GM19468 (cell line): ENCODE data around the gene PRRG4.
"Not testable (repeated sequence)": the region's sequence is repeated elsewhere in the genome, so short reads cannot be mapped to it uniquely, and the experiment has no call there.

Experiments
- ATAC-seq: cut with Tn5 transposase; IDR thresholded peaks from one replicate; pipeline ENCODE4 v1.9.1; 2021; ENCODE audit warnings: mild to moderate bottlenecking, moderate library complexity, moderate number of reproducible peaks; ENCODE audit not compliant: unreplicated experiment; ENCODE audit errors: extremely low read depth

Gene PRRG4

DNA sequence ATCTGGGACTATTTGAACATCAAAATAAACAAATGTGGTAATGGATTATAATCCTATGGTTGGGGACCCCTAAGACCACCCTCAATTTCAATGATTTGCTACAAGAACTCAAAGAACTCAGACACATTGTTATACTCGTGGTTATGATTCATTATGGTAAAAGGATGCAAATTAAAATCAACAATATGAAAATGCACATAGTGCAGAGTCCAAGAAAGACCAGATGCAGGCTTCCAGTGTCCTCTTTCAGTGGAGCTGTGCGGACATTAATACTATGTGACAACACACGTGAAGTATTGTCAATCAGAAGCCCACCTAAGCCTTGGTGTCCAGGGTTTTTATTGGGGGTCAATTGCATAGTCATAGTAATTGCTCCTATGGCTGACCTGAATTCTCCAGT is 53.7 kb downstream of the PRRG4 start:
- ATAC-seq = no peak

DNA sequence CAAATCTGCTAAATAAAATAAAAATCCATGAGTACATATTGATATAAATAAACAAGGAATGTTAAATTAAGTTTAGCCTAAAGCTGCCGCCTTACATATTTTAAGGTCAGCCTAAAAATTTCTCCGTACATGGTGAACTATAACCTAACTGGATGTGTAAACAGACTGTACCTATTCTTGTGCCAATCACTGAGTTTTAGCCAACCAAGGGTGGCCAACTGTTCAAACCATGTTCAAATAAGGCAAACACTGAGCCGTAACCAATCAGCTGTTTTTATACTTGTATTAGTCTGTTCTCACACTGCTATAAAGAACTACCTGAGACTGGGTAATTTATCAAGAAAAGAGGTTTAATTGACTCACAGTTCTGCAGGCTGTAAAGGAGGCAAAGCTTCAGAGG is 54.3 kb downstream of the PRRG4 start:
- no peak for ATAC-seq

DNA sequence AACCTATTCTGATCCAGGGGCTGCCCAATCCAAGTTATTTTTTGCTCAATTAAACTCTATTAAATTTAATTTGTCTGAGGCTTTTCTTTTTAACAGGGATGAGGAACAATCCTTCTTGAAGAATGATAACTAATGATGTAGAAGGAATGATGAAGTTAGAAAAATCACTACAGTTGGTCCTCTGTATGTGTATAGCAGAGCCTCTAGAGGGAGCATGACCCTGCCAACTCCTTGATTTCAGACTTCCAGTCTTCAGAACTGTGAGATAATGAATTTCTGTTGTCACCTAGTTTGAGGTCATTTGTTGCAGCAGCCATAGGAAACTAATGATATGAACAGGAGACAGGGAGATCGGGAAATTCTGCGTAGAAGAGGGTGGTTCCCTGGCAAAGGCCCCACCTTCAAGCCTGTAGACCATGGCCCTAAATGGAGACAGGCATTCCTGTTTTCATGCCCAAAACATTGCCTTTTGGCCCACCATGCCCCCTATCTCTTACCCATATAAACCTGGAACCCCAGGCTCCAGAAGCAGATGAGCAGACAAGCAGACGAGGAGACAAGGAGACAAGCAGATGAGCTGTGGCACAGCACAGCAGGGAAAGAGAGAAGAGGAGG is 55.1 kb downstream of the PRRG4 start:
- ATAC-seq = no peak

DNA sequence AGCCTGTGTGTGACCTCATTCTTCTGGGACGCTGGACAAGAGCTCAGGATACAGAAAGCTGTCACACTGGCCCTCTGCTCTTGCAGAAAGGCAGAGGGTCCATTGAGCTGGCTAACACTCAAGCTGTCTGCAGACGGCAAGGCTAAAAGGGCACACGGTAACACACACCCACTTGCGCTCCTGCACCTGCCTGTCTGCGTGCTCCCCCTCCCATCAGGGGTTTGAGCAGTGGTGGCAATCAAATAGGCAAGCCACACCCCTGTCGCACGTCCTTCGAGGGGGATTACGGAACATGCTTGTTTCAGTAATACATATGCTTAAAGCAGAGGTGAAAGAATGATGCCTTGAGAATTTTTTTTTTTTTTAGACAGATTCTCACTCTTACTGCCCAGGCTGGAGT is 55.8 kb downstream of the PRRG4 start:
- no peak for ATAC-seq

DNA sequence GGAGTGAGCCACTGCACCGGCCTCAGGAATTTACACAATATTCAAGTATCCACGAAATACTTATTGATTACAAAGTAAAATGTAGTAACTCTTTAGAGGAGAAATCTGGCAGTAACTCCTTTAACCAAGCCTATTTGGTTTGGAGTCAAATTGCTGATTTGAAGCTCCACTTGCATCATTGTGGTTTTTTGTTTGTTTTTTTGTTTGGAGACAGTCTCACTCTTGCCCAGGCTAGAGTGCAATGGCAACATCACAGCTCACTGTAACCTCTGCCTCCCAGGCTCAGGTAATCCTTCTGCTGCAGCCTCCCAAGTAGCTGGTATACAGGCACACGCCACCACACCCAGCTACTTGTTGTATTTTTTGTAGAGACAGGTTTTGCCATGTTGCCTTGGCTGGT is 56.5 kb downstream of the PRRG4 start:
- ATAC-seq = no peak

DNA sequence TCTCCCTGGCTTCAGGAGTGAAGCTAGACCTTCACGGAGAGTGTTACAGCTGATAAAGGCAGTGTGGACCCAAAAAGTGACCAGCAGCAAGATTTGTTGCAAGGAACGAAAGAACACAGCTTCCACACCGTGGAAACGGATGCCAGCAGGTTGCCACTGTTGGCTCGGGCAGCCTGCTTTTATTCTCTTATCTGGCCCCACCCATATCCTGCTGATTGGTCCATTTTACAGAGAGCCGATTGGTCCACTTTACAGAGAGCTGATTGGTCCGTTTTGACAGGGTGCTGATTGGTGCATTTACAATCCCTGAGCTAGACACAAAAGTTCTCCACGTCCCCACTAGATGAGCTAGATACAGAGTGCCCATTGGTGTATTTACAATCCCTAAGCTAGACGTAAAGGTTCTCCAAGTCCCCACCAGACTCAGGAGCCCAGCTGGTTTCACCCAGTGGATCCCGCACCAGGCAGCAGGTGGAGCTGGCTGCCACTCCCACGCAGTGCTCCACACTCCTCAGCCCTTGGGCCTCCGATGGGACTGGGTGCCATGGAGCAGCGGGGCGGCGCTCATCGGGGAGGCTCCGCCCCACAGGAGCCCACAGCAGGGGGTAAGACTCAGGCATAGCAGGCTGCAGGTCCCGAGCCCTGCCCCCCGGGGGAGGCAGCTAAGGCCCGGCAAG is 58.1 kb downstream of the PRRG4 start:
- ATAC-seq = not testable (repeated sequence)

DNA sequence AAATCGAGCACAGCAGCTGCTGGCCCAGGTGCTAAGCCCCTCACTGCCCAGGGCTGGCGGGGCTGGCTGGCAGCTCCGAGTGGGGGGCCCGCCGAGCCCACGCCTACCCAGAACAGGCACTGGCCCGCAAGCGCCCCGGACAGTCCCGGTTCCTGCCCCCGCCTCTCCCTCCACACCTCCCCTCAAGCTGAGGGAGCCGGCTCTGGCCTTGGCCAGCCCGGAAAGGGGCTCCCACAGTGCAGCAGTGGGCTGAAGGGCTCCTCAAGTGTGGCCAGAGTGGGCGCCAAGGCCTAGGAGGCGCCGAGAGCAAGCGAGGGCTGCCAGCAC is 58.6 kb downstream of the PRRG4 start:
- not testable (repeated sequence) for ATAC-seq

DNA sequence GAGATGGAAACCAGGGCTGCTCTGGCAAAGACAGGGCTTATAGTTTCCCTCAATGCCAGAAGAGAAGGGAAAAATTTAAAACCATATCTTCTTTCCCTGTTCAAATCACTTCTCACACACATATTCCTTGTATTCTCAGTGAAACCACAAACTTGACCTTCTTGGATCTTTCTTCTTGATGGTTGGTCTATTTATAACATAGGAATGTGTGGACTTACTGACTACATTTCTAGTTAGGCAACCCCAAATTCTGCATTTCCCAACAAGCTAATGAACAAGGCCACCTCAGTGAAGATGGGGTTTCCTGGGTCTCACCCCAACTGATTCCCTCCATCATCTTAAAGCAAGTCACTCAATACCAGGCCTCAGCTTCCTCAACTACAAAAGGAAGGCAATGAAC is 59.1 kb downstream of the PRRG4 start:
- no peak for ATAC-seq

DNA sequence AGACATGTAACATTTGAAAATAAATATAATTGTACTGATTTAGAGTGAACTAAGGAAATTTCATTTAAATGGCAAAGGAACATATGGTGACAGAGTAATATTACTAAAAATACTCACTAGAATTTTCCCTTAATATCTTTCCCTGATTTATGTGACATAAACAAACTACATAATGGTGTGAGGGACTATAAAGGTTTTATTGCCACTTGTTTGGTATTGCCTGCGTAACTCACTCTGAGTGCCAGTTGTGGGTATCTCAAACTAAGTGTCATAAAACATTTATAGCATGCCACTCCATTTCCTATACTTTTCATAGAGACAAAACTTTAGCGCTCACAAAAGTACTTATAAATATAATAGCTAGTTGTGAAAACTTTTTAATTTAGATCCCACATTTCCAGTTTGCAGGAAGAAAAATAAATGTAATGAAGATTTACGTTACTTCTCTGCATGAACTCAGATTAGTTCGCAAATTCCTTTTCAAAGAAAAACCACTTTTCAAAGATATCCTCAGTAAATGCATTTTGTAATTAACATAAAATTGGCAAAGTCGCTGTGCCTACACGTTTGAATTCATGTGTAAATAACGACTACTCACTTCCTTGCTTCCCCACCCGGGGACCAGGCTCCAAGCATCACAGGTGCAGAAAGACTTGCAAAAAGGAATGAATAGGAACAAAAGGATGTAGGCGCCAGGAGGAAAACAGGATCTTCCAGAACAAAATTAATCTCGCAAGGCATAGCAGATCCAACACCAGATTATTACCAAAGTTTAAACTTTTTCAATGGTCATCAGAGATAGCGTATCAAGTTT is 61.3 kb downstream of the PRRG4 start:
- no peak for ATAC-seq

DNA sequence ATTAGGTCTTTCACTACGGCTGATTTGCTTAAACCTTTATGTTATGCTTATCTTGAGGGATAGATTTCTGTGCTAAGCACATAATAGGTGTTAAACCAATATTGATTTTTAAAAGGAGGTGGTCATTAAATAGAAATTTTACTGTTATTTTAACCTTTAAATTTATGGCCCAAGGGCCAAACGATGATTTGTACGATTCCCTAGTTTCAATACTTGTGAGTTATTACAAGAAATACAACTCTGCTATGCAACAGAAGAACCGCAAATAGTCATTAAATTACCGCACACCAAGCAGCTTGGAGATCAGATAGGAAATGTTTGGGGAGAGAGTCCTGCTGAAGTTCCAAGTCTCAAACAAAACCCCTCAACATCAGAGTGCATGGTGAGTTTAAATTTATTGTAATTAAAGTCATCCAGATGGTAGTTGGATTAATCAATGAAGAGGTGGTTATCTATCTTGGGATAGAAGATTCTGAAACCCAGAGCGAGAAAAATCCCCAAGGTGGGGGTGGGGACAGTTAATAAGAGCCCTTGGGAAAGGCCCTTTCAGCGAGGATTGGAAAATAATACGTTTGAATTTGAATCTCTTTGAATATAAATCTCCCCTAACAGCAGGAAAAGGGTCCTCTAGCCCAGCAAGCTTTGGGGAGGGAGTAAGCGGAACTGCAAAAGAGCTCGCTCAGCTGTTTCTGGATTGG is 62.1 kb downstream of the PRRG4 start:
- no peak for ATAC-seq

DNA sequence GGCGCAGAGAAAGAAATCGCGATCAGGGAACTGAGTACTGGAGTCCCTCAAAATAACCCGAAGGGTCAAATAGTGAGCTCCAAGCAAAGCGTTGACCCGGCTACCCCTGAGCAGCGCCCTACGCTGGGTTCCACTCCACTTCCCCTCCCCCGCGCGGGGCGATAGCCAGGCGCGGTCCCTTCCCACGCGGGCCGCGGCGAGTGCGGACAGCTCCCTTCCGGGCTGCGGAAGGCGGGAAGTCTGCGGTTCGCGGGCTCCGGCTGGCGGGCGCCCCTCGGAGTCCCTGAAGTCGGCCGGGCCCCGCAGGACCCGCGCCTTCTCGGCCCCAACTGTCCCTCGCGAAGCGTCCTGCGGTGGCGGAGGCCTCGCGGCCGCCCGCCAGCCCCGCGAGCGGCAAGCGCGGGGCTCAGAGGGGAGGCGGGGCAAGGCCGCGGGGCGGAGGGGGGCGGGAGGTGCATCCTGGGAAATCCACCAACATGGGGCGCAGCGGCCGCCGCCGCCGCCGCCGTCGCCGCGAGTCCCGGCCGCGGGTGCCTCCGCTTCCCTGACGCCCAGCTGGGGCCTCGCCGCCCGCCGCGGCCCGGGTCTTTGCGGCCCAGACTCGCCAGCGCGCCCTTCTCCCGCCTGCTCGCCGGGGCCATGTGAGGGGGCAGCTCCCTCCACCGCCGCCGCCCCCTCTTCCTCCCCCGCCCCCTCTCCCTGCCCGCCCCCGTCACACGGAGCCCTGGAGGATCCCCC is 62.8 kb downstream of the PRRG4 start, which contains the start of gene QSER1:
Gene QSER1 (plus strand): TSS at position 457 of the 738 bp plus-strand sequence. CDS start 315 bp downstream, outside the sequence.
- peak; percentile 35 for ATAC-seq

DNA sequence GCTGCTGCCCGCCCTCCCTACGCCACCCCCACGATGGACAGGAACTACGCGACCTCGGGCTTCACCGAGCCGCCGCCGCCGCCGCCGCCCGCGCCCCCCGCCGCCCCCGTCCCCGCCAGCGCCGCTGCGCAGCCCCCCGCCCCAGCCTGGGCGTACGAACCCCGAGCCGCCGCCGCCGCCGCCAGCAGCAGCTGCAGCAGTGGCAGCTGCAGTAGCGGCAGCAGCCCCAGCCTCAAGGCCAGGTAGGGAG is 63.3 kb downstream of the PRRG4 start:
- no peak for ATAC-seq

DNA sequence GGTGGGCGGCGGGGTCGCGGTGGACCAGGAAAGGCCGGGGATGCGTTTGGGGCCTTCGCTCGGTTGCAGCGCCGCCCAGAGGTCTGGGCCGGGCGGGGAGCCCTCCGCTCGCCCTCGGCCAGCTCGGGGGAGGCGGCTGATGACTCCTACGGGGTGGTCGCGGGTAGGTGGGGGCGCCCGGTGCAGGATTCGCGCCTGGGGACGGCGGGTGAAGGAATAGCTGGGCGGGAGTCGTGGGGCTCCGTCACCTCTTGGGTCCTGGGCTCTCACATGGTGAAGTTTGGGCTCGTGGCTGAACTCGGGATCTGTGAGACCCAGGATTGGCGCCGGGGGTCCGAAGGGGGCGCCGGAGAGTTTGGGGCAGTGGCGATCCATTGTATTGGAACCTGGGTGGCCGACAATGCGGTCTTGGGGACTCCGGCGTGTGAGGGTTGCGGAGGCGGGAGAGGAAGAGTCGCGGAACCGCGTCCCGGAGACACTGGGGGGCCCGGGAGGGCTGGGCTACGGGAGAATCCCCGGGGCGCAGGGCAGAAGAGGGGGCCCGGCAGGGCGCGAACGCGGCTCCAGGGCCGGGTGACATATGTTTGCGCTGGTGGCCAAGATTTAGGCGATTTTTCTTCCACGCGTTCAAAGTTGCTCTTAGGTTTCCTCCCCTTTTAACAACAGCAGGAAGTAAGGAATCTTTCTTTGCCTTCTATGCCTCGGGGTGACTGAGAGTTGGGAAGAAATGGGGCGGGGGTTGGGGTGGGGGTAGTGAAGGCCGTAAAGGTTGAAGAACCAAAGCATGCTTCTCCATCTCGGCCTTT is 63.8 kb downstream of the PRRG4 start:
- ATAC-seq = no peak

DNA sequence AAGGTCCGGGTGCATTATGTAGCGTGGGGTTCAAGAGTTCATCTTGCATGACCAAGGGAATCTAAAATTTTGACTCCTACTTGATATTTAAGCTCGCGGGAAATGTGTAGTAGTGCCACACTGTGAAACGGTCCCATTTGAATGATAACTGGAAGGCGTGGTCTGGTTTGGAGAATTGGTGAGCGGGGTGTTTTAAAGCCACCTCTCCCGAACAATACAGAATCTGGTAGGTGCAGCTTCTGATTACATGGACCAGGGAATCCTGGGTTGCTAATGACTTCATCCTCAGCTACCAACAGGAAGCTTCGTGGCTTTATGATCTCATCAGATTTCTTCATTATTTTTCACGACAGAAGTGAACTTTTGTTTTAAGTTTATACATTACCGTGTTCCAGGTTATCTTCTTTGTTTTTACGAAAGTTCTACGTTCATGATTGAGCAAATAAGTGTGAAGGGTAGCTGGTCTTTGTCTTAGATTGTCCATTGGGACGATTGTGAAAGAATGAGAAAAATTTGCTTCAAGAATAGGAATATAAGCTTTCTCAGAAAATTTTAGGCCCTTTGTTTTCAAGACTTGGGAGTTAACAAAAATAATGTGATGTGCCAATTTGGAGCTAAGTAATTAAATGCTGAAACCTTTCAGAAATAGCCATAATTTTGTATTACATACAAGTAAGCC is 64.6 kb downstream of the PRRG4 start:
- ATAC-seq = no peak

DNA sequence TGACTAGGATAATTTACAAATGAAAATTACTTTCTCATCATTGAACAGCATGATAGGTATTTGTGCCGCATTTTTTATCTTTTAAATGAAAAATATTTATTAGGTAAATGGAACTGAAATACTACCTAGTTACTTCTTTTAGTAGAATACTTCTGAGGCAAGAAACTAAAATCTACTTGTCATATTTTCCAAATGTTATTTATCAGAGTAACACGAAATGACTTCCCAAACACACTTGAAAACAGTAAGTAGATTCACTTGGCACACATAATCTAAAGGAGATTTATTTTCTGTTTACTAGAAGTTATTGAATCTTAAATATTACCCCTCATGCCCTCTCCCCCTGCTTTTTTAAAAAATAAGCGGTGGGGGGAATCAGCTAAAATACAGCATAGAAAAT is 65.2 kb downstream of the PRRG4 start:
- no peak for ATAC-seq

DNA sequence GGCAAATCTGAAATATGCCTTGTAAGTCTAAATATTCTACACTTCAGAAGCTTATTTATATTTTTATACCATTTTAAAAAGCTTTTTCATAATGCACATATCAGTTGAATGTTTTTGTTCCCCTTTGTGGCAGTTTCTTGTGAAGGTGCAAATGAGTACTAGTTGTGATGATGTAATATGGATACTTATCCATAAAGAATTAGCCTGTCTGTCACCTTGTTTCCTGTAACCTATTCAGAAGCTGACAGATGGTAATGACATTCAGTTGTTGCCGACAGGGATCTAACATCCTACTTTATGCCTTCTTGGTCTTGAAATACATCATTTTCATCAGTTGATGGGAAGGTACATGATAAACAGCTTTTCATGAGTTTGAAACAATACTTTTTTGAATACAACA is 65.7 kb downstream of the PRRG4 start:
- ATAC-seq = no peak

DNA sequence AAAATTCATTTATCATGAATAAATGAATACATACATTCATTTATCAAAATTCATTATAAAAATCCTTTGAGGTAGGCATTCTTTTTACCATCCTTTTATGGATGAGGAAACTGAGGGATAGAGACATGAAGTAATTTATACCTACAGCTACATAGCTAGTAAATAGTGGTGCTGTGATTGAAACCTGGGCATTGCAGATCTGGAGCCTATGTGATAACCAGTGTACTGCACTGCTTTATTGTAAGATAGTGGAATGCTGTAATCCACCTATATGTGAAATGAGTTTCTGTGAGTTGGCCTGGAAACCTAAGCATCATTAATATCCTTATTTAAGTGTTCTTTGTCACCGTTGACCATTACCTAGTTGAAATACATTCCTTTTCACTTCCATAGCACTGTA is 67.4 kb downstream of the PRRG4 start:
- ATAC-seq = no peak

DNA sequence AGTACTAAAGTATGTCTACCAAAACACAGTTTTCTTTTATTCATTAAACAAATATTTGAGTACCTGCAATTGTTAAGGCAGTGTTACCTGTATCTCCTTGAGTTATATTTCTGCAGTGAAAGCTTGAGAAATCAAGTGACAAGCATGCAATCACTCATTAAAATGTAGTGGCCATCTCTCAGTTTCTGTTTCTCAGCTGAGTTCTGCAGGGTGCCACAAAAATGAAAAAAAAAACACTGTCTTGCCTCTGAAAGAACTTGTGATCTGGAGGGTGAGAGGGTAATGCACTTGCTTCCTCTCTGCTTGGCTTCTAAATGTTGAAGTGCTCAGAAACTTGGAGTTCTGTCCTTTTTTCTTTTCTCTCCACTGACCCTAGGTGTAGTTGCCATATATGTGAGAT is 69.7 kb downstream of the PRRG4 start:
- peak; percentile 51 for ATAC-seq

DNA sequence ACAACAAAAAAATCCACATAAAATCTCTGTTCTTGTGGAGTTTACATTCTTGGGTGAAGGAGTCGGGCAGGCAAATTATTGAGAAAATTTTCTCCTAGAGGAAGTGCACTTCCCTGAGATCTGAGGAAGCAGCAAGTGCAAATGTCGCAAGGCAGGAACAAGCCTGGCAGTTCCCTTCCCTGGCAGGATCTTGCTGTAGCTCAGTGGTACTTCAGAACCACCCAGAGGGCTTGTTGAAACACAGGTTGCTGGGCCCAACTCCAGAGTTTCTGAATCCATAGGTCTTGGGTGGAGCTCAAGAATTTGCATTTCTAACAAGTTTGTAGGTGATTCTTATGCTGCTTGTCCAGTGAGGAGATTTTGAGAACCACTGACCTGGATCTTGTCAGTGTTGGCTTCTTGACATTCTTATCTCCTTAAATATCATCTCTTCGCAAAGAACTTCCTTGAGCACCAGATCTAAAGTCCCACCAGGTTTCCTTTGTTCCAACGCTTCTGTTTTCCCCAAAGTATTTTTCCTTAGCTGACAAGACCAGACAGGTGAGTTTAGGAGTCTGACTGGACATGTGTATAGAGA is 72.5 kb downstream of the PRRG4 start:
- ATAC-seq = no peak
